Endothelial cell of umbilical vein (primary cell): ENCODE data around the gene NINL.

ENCODE experiments used
- TF ChIP-seq, protein P1 (sequence below): IDR thresholded peaks from 2 replicates; pipeline ENCODE4 v1.6.1; 2011; ENCODE audit not compliant: insufficient read depth, insufficient read length
- TF ChIP-seq, protein P2 (sequence below), 2 donors: IDR thresholded peaks; 1 replicate in 1 of 2; 2 replicates in 1 of 2; pipeline ENCODE4 v1.5.1; 2011; ENCODE audit warnings: low read length in 2 of 2, mild to moderate bottlenecking in 2 of 2, moderate library complexity in 2 of 2, control low read depth in 1 of 2, inconsistent platforms in 1 of 2, low read depth in 1 of 2; ENCODE audit not compliant: insufficient read depth in 1 of 2; ENCODE audit errors: extremely low read depth in 1 of 2

GRCh38 chr20:25508083-25508770 lies 77.1 kb downstream of the NINL start:
- TF ChIP-seq, protein P1, sequence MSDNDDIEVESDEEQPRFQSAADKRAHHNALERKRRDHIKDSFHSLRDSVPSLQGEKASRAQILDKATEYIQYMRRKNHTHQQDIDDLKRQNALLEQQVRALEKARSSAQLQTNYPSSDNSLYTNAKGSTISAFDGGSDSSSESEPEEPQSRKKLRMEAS: no peak
- TF ChIP-seq, protein P2, sequence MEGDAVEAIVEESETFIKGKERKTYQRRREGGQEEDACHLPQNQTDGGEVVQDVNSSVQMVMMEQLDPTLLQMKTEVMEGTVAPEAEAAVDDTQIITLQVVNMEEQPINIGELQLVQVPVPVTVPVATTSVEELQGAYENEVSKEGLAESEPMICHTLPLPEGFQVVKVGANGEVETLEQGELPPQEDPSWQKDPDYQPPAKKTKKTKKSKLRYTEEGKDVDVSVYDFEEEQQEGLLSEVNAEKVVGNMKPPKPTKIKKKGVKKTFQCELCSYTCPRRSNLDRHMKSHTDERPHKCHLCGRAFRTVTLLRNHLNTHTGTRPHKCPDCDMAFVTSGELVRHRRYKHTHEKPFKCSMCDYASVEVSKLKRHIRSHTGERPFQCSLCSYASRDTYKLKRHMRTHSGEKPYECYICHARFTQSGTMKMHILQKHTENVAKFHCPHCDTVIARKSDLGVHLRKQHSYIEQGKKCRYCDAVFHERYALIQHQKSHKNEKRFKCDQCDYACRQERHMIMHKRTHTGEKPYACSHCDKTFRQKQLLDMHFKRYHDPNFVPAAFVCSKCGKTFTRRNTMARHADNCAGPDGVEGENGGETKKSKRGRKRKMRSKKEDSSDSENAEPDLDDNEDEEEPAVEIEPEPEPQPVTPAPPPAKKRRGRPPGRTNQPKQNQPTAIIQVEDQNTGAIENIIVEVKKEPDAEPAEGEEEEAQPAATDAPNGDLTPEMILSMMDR (IDR thresholded peaks at IDR 0.05; ENCODE audit: extremely low read depth in 1 of 2, insufficient read depth in 1 of 2, low read depth in 1 of 2, low read length in 2 of 2): no peak
